ENCODE results near the gene FLYWCH1. TPM values are rescaled to one million over a fixed set of nuclear protein-coding genes. Genes with fewer than 3 reads are reported as not detected.

FLYWCH1 gene
- total and polyA plus RNA-seq, 2 donors (not counting 1 experiment from before 2014, with no cell fraction given), result 12.0 to 58.5 TPM

DNA sequence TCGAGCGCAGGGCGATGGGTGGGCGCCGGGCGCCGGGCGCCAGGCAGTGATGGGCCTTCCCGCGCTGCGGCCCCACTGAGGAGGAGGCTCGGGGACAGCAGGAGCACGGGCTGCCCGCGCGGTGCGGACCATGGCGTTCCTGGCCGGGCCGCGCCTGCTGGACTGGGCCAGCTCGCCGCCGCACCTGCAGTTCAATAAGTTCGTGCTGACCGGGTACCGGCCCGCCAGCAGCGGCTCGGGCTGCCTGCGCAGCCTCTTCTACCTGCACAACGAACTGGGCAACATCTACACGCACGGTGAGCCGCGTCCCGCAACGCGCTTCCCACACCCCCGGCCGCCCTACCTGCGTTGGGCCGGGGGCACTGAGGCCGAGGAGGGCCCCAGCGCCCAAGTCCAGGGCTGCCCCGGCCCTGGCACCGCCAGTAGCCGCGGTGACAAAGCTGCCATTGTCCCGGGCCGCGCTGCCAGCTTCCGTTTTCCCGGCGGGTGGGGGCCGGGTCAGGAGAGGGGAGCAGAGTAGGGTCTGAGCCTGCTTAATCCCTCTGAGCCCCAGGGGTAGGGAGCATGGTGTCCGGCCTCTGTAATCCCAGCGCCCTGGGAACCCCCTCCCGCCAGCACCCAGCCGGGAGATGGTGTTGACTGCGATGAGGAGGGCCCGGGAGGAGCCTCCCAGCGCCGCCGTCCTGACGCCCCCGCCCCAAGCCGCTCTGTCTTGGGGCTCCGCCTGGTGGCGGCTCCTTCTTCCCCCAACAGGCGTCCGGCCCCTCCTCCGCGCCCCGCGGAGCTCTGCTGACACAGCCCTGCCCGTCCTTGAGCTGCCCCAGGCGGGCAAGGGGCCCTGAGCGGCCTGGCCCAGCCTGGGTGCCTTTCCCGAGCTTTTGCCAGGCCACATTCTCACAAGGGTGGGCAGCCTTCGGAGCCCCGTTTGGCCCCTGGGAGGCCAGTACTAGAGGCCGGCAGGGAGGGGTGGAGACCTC, 58.1 kb downstream of the FLYWCH1 start:
- Histone ChIP-seq H3K27me3 (ENCODE audit: control insufficient read depth, insufficient read depth, low read length) (peaks cover 24% of the 10 kb centered on the region), H3K36me3 (ENCODE audit: control insufficient read depth, insufficient read depth, low read length) (no peaks in the 10 kb centered on the region), H3K79me2 (ENCODE audit: control insufficient read depth, insufficient read depth, low read length) (no peaks in the 10 kb centered on the region), H3K27ac (ENCODE audit: insufficient read depth, low read length) (peak overlapping the region; percentile 44), H3K4me3 (replicated peaks in 1 of 4; ENCODE audit: control extremely low read depth in 1 of 4, insufficient read depth in 1 of 4, low read depth in 3 of 4, low read length in 4 of 4) (peak overlapping the region; percentile 24 to 77 (median 68)), H4K20me1 (ENCODE audit: control insufficient read depth, extremely low read depth, insufficient read depth, low read length) (no peaks in the 10 kb centered on the region), H3K9me3 (ENCODE audit: control insufficient read depth, insufficient read depth, low read depth, low read length) (no peaks in the 10 kb centered on the region), H3K4me1 (ENCODE audit: control insufficient read depth, extremely low read depth, insufficient read depth, low read length) (no peaks in the 10 kb centered on the region), H3K9ac (ENCODE audit: insufficient read depth, low read length) (peak overlapping the region; percentile 67), H2AFZ (ENCODE audit: low read length) (peak overlapping the region; percentile 13), H3K4me2 (ENCODE audit: extremely low read depth, insufficient read depth, low read length) (peak overlapping the region; percentile 93)
- TF ChIP-seq, protein P1, sequence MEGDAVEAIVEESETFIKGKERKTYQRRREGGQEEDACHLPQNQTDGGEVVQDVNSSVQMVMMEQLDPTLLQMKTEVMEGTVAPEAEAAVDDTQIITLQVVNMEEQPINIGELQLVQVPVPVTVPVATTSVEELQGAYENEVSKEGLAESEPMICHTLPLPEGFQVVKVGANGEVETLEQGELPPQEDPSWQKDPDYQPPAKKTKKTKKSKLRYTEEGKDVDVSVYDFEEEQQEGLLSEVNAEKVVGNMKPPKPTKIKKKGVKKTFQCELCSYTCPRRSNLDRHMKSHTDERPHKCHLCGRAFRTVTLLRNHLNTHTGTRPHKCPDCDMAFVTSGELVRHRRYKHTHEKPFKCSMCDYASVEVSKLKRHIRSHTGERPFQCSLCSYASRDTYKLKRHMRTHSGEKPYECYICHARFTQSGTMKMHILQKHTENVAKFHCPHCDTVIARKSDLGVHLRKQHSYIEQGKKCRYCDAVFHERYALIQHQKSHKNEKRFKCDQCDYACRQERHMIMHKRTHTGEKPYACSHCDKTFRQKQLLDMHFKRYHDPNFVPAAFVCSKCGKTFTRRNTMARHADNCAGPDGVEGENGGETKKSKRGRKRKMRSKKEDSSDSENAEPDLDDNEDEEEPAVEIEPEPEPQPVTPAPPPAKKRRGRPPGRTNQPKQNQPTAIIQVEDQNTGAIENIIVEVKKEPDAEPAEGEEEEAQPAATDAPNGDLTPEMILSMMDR (conservative IDR thresholded peaks at IDR 0.05 in 1 of 2, IDR thresholded peaks at IDR 0.05 in 1 of 2; ENCODE audit: low read depth in 1 of 2, low read length in 2 of 2), result peak; percentile 34 to 37
- no peak for TF ChIP-seq EZH2 (IDR thresholded peaks at IDR 0.05; ENCODE audit: low read length, missing control alignments)
- peak; percentile 19 to 41 for DNase-seq (ENCODE audit: low read depth in 2 of 2)

DNA sequence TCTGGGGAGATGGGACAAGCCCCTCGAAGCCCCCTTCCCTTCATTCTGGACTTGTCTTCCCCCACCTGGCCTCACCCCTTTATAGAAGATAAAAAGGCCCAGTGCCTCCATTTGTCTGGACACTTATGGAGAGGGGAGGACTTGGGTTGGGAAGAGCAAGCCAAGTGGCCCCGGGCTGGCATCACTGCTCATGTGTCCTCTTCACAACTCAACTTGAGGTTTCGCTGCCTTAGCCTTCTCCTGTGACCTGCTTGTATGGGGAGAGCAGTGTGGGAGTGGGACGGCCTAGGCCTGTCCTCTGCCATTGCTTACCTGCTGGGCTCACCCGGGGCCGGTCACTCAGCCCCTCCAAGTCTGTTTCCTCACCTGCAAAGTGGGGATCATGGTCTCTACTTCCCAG, 58.8 kb downstream of the FLYWCH1 start:
- H3K36me3 ChIP-seq (ENCODE audit: control insufficient read depth, insufficient read depth, low read length), result no peaks in the 10 kb centered on the region
- no peaks in the 10 kb centered on the region for H3K9me3 ChIP-seq (ENCODE audit: control insufficient read depth, insufficient read depth, low read depth, low read length)
- H3K4me2 ChIP-seq (ENCODE audit: extremely low read depth, insufficient read depth, low read length), result peak overlapping the region; percentile 93
- DNase-seq (ENCODE audit: low read depth in 2 of 2), result no peak
- H4K20me1 ChIP-seq (ENCODE audit: control insufficient read depth, extremely low read depth, insufficient read depth, low read length), result no peaks in the 10 kb centered on the region
- H3K27ac ChIP-seq (ENCODE audit: insufficient read depth, low read length), result no peak overlapping the region
- no peak for TF ChIP-seq EZH2 (IDR thresholded peaks at IDR 0.05; ENCODE audit: low read length, missing control alignments)
- TF ChIP-seq, protein P1 (conservative IDR thresholded peaks at IDR 0.05 in 1 of 2, IDR thresholded peaks at IDR 0.05 in 1 of 2; ENCODE audit: low read depth in 1 of 2, low read length in 2 of 2), result no peak
- no peaks in the 10 kb centered on the region for H3K79me2 ChIP-seq (ENCODE audit: control insufficient read depth, insufficient read depth, low read length)
- H3K4me1 ChIP-seq (ENCODE audit: control insufficient read depth, extremely low read depth, insufficient read depth, low read length), result no peaks in the 10 kb centered on the region
- H3K27me3 ChIP-seq (ENCODE audit: control insufficient read depth, insufficient read depth, low read length), result peaks cover 23% of the 10 kb centered on the region
- H3K4me3 ChIP-seq (replicated peaks in 1 of 4; ENCODE audit: control extremely low read depth in 1 of 4, insufficient read depth in 1 of 4, low read depth in 3 of 4, low read length in 4 of 4), result peak overlapping the region in 3 of 4 experiments; percentile 65 to 77 (median 71)
- no peak overlapping the region for H2AFZ ChIP-seq (ENCODE audit: low read length)
- H3K9ac ChIP-seq (ENCODE audit: insufficient read depth, low read length), result no peak overlapping the region

DNA sequence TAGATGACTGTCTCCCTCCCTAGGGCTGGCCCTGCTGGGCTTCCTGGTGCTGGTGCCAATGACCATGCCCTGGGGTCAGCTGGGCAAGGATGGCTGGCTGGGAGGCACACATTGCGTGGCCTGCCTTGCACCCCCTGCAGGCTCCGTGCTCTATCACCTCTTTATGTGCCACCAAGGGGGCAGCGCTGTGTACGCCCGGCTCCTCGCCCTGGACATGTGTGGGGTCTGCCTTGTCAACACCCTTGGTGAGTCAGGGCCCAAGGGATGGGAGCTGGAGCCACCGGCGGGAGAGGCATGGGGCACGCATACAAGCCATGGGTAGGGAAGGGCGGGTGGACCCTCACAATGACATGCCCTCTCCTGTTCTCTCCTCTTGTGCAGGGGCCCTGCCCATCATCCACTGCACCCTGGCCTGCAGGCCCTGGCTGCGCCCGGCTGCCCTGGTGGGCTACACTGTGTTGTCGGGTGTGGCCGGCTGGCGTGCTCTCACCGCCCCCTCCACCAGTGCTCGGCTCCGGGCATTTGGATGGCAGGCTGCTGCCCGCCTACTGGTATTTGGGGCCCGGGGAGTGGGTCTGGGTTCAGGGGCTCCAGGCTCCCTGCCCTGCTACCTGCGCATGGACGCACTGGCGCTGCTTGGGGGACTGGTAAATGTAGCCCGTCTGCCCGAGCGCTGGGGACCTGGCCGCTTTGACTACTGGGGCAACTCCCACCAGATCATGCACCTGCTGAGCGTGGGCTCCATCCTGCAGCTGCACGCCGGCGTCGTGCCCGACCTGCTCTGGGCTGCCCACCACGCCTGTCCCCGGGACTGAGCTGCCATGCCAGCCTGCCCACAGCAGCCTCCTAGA, 59.6 kb downstream of the FLYWCH1 start:
- no peaks in the 10 kb centered on the region for H3K4me1 ChIP-seq (ENCODE audit: control insufficient read depth, extremely low read depth, insufficient read depth, low read length)
- H3K4me2 ChIP-seq (ENCODE audit: extremely low read depth, insufficient read depth, low read length), result no peak overlapping the region
- H3K27ac ChIP-seq (ENCODE audit: insufficient read depth, low read length), result no peak overlapping the region
- no peaks in the 10 kb centered on the region for H3K36me3 ChIP-seq (ENCODE audit: control insufficient read depth, insufficient read depth, low read length)
- DNase-seq (ENCODE audit: low read depth in 2 of 2), result no peak
- no peaks in the 10 kb centered on the region for H3K9me3 ChIP-seq (ENCODE audit: control insufficient read depth, insufficient read depth, low read depth, low read length)
- H2AFZ ChIP-seq (ENCODE audit: low read length), result no peak overlapping the region
- H3K4me3 ChIP-seq (replicated peaks in 1 of 4; ENCODE audit: control extremely low read depth in 1 of 4, insufficient read depth in 1 of 4, low read depth in 3 of 4, low read length in 4 of 4), result no peak overlapping the region
- H3K9ac ChIP-seq (ENCODE audit: insufficient read depth, low read length), result no peak overlapping the region
- H3K79me2 ChIP-seq (ENCODE audit: control insufficient read depth, insufficient read depth, low read length), result no peaks in the 10 kb centered on the region
- no peaks in the 10 kb centered on the region for H4K20me1 ChIP-seq (ENCODE audit: control insufficient read depth, extremely low read depth, insufficient read depth, low read length)
- TF ChIP-seq, protein P1 (conservative IDR thresholded peaks at IDR 0.05 in 1 of 2, IDR thresholded peaks at IDR 0.05 in 1 of 2; ENCODE audit: low read depth in 1 of 2, low read length in 2 of 2), result no peak
- TF ChIP-seq EZH2 (IDR thresholded peaks at IDR 0.05; ENCODE audit: low read length, missing control alignments), result no peak
- peaks cover 16% of the 10 kb centered on the region for H3K27me3 ChIP-seq (ENCODE audit: control insufficient read depth, insufficient read depth, low read length)

All from fibroblast of lung (primary cell).